Fibroblast of skin of left biceps (primary cell): ENCODE data around the gene COA3.
"Not testable (repeated sequence)": the region's sequence is repeated elsewhere in the genome, so short reads cannot be mapped to it uniquely, and the experiment has no call there.

Source experiments
- DNase-seq, 2 experiments: peaks; one replicate each; pipeline ENCODE4 v3.0.0-alpha.2; 2013; ENCODE audit warnings: low read depth in 2 of 2

The COA3 gene

GRCh38 chr17:42782166-42783061 is 16.1 kb downstream of the COA3 start:
- no peak for DNase-seq

DNA sequence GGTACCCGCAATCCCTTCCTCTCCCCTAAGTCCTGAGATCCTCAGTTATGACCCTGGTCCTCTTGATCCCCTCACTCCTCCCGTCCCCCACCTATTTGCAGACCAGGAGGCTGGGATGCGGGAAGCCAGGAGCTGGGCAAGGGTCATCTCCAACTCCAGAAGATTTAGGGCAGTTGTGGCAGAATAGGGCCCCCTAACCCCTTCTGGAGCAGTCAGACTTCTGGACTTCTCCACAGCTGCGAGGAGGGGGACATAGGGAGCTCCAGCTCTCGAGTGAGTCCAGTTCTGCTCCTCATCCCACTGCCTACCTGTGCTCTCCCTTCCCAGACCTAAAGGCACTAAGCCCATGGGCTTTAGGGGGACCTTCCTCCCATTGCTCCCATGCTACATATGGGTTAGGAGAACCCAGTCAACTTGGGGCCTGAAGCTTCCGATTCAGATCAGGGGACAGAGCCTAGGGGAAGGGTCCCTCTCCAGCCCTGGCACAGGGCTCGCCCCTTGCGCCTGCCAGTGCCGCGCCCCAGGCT is 16.8 kb downstream of the COA3 start:
- no peak for DNase-seq

GRCh38 chr17:42780851-42781638 is 17.5 kb downstream of the COA3 start:
- no peak for DNase-seq

DNA sequence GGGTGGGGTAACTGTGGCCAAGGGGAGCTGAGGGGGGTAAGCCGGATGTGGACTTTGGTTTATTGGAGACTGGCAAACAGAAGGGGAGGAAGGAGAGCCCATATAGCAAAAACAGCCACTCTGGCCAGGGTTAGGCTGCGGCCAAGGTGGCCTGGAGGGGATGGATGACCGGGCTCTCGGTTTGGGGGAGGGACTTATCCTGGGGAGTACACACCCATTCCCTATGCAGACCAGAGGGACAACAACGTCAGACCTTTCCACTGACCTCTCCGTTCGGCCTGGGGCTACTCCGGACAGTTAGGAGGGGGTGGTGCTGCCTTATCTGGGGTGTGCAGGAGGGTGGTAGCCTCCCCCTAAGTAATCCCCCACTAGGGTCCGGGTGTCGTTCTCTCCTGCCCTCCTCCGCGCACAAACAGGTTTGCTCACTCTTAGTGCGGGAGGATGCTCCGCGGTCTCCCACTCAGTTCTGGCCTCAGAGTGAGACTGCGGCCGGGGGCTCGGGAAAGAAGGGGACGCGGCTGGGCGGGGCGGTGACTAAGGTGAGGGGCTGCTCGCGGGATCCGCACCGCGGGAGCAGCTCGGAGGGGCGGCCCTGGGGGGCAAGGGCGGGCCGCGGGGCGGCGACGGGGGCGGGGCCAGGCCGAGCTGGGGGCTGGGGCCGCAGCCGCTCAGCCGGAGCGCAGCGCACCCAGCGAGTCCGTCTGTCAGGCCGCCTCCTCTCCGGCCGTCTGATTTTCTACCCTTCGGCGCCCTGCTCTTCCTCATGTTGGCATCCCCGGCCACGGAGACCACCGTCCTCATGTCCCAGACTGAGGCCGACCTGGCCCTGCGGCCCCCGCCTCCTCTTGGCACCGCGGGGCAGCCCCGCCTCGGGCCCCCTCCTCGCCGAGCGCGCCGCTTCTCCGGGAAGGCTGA is 18.3 kb downstream of the COA3 start, which contains the start of gene WNK4:
Gene WNK4, plus strand, starts transcription at position 675 of the 915 bp plus-strand sequence. Its CDS starts 89 bp downstream, at position 764.
- no peak for DNase-seq

GRCh38 chr17:42779304-42779935 is 19.1 kb downstream of the COA3 start:
- DNase-seq, result no peak

GRCh38 chr17:42778570-42778969 is 19.9 kb downstream of the COA3 start:
- DNase-seq, result no peak

DNA sequence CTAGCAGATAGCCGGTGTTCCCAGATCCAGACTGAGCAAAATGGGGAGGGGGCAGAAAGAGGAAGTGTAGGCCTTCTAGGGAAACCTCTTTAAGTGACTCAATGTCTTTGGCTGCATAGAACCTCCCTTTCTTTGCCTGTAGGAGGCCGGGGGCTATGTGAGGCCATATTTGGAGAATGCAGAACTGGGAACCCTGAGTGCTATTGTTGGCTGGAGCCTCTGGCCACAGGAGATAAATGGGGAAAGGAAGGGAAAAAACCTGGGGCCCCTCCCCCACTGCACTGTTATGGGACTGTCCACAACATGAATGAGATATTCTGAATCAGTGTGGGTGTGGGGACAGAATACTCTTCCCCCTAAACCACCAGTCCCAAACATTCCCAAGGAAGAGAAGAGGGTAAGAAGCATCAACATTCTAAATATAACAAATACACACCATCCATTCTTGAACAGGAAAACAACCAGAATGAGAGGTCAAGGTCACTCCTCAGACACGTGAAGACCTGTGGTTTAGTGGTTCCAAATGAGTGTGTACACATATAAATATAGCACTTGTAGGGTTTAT is 22.9 kb downstream of the COA3 start:
- DNase-seq, result no peak

GRCh38 chr17:42774066-42774745 is 24.3 kb downstream of the COA3 start:
- no peak for DNase-seq

GRCh38 chr17:42773290-42774035 is 25.0 kb downstream of the COA3 start, which contains the start of gene VPS25:
VPS25 (plus strand) TSS chr17:42773449; CDS start chr17:42773476, 27 bp downstream.
- DNase-seq, result peak; percentile 62 to 64

DNA sequence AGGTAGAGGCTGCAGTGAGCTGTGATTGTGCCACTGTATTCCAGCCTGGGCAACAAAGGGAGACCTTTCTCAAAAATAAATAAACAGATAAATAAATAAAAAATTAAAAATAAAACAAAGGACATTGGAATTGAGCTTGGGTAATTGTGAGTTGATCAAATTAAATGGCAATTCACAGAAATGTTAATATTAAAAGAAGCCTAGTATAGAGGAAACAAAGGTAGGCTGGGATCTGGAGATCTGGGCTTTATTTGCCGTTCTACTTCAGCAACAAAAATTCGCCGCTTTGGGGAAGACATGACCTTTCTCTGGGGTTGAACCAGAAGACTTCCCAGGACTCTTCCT is 25.6 kb downstream of the COA3 start:
- no peak for DNase-seq

DNA sequence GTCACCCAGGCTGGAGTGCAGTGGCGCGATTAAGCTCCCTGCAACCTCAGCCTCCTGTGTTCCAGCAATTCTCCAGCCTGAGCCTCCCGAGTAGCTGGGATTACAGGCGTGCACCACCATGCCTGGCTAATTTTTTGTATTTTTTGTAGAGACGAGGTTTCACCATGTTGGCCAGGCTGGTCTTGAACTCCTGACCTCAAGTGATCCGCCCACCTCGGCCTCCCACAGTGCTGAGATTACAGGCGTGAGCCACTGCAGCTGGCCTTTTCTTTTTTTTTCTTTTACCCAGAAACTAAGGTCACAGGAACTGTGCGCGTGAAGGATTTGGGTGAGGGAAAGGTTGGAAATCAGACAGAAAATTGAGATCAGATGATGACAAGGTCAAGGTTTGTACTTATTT is 28.5 kb downstream of the COA3 start:
- not testable (repeated sequence) for DNase-seq

- not testable (repeated sequence) for DNase-seq
Observed at GRCh38 chr17:42768006-42768405, 30.5 kb downstream of the COA3 start.

DNA sequence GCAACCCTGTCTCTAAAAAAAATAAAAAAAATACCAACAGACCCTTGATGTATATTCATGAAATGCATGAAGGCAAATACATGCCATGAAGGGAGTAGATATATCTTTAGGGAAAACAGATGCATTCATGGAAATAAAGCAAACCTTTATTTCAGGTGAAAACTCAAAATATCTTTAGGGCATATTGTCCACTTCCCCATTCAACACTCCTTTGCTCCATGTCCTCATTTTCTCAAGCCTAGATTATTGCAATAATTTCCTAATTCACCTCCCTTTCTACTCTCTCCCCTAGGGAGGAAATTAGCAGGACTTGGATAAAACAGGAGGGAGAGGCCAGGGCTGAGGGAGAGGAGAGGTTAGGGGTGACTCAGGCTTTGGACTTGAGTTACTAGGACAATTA is 31.0 kb downstream of the COA3 start:
- DNase-seq, result no peak

DNA sequence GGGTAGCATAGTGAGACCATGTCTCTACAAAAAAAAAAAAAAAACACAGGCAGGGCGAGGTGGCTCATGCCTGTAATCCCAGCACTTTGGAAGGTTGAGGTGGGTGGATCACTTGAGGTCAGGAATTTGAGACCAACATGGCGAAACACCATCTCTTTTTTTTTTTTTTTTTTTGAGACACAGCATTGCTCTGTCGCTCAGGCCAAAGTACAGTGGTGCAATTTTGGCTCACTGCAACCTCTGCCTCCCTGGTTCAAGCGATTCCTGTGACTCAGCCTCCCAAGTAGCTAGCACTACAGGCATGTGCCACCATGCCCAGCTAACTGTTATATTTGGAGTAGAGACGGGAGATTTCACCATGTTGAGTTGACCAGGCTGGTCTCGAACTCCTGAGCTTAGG is 32.4 kb downstream of the COA3 start:
- no peak for DNase-seq

- no peak for DNase-seq
Observed at GRCh38 chr17:42761638-42762037, 36.9 kb downstream of the COA3 start.

DNA sequence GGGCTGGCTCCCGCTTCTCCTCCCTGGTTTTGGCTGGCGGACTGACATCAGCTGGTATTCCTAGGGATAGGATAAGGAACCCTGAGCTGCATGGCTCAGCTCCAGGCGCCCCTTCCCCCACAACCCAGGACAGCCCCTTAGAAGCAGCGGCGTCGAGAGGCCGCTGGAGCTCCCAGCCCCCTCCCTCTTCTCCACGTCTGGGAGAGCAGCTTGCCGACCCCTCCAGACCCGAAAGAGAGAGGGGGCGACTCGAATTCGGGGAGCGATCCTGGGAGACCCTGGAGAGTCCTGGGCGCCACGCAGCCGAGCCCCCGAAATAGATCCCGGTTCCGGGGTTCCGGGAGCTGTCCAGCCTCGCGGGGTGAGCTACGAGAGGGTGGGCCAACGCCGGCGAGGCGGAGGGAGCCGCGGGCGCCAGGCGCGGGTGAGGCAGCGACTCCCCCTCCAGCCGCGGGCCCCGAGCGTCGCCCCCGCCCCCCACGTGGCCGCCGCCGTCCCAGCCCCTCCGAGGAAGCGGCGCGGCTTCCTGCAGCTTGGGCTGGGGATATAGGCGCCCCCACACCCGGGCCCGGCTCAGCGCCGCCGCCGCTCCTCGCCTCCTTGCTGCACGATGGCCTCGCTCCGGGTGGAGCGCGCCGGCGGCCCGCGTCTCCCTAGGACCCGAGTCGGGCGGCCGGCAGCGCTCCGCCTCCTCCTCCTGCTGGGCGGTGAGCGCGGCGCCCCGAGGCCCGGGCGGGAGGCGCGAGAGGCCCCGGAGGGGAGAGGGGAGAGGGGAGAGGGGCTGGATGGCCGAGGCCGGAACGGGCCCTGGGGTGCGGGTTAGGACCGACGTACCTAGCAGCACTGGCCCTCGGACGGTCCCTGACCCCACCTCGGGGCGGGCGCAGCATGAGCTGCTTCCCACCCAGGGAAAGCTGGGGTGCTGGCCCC is 37.6 kb downstream of the COA3 start, which contains the start of gene RAMP2:
Gene RAMP2, plus strand, starts transcription at position 576 of the 930 bp plus-strand sequence. Its CDS starts 35 bp downstream, at position 611.
- no peak for DNase-seq

DNA sequence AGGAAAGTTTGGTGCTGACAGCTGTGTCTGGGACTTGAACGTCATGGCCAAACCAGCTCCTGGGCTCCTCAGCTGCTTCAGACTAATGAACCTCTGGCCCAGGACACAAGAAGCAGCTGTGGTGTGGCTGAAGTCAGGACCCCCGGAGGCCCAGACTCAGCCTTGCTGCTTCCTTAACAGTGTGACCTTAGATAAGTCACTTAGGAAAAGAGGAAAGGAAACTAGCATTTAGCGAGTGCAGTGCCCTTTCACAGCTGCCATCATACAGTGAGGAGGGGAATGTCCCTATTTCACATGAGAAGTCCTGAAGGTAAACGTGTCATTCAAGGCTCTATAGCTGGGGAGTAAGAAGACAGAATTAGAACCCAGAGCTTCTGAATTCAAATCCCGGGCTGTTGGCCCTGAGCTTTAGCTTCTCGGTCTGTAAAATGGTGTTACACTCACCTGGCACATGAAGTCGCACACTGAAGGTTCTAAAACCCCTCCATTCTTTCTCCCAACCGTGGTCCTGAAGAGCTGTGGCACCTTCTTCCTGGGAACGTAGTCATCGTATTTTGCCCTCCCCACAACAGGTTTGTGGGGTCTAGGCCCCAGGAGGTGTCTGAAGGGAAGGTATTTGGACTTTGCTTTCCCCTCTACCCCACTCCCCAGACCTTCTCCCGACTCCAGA is 38.4 kb downstream of the COA3 start:
- no peak for DNase-seq
